Breast epithelium (tissue), 3 donors: ENCODE measurements around the gene HERC3.

Experiments used
- CTCF ChIP-seq, 3 donors: fragments of 450-650 bp; IDR thresholded peaks; one replicate each; pipeline ENCODE4 v1.5.1; 2016 to 2017; ENCODE audit warnings: antibody characterized with exemption in 3 of 3, mild to moderate bottlenecking in 3 of 3, moderate library complexity in 3 of 3
- POLR2A ChIP-seq: fragments of 450-650 bp; IDR thresholded peaks from one replicate; pipeline ENCODE4 v1.6.1; 2016; ENCODE audit warnings: antibody characterized with exemption, mild to moderate bottlenecking, moderate library complexity

- no peak for TF ChIP-seq POLR2A
- TF ChIP-seq CTCF (IDR thresholded peaks at IDR 0.05), result no peak
Measured at GRCh38 chr4:88693792-88694191, 101.5 kb downstream of the HERC3 start.
